Ishikawa (cell line): ENCODE data around the gene GID8.

Experiments
- NFIC ChIP-seq: IDR thresholded peaks from 2 replicates; pipeline ENCODE4 v1.6.1; 2012
- RAD21 ChIP-seq: IDR thresholded peaks from 2 replicates; pipeline ENCODE4 v1.6.1; 2012; ENCODE audit warnings: low read depth
- YY1 ChIP-seq: IDR thresholded peaks from 2 replicates; pipeline ENCODE4 v1.6.1; 2012; ENCODE audit warnings: low read depth
- TF ChIP-seq, protein P1 (sequence below): IDR thresholded peaks from 2 replicates; pipeline ENCODE4 v1.6.1; 2012

DNA sequence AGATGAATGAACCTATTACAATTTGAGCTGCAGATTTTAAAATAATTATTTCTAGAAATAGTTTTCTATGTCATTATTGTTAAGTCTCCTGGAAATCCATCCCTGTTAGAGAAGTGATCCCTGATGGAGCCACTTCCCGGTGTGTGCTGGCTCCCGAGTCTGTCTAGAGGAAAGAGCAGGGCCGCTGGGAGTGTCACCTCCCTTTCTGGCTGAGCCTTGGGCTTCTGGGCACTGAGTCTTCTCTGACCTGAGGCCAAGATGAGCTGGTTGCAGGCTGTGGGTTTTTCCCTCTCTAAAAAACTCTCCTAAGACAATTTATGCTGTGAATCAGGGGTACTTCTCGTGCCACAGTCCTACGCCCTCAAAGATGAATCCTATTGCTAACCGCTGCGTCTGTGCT, 47.5 kb upstream of the GID8 start:
- no peak for TF ChIP-seq RAD21
- TF ChIP-seq, protein P1, sequence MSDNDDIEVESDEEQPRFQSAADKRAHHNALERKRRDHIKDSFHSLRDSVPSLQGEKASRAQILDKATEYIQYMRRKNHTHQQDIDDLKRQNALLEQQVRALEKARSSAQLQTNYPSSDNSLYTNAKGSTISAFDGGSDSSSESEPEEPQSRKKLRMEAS = no peak
- no peak for TF ChIP-seq NFIC
- TF ChIP-seq YY1 = no peak
